ENCODE data around the gene FUZ. TPM values are rescaled to one million over a fixed set of nuclear protein-coding genes. Genes with fewer than 3 reads are reported as not detected.

Gene FUZ
- total and polyA plus RNA-seq, 2 of the 4 experiments (the other 2 are of a cell fraction), result 12.1 to 14.3 TPM

GRCh38 chr19:49843265-49843664, 30.2 kb upstream of the FUZ start:
- Histone ChIP-seq H3K9ac (ENCODE audit: low read depth, low read length) (no peak overlapping the region), H4K8ac (ENCODE audit: low read depth in 2 of 2, low read length in 2 of 2) (no peak overlapping the region), H4K5ac (ENCODE audit: low read depth, low read length) (no peak overlapping the region), H3K36me3 (ENCODE audit: control insufficient read depth, insufficient read depth, low read length) (peaks cover 24% of the 10 kb centered on the region), H2BK20ac (ENCODE audit: low read depth, low read length) (no peak overlapping the region), H3K4me1 (ENCODE audit: control insufficient read depth, insufficient read depth, low read length) (peaks cover 2% of the 10 kb centered on the region; the same call in 1 of the 2 replicates), H3K27me3 (ENCODE audit: control insufficient read depth, insufficient read depth, low read length) (no peaks in the 10 kb centered on the region), H3K18ac (ENCODE audit: low read depth, low read length) (no peak overlapping the region), H2BK15ac (ENCODE audit: low read depth, low read length) (no peak overlapping the region), H2AK9ac (replicated peaks; ENCODE audit: low read depth, low read length, poor library complexity) (no peak overlapping the region), H3K9me3 (ENCODE audit: control insufficient read depth, insufficient read depth, low read length) (no peaks in the 10 kb centered on the region), H2BK120ac (ENCODE audit: low read depth, low read length) (no peak overlapping the region), H2AK5ac (ENCODE audit: low read depth, low read length) (no peak overlapping the region), H3K56ac (ENCODE audit: extremely low read depth, insufficient read depth, low read length) (no peak overlapping the region), H4K20me1 (ENCODE audit: insufficient read depth, low read length) (peaks cover 4% of the 10 kb centered on the region; the same call in 1 of the 2 replicates), H3K4ac (ENCODE audit: low read depth, low read length) (no peak overlapping the region), H4K91ac (ENCODE audit: insufficient read depth, low read depth, low read length) (no peak overlapping the region), H2AFZ (replicated peaks; ENCODE audit: low read length, poor library complexity) (no peak overlapping the region), H3K14ac (replicated peaks; ENCODE audit: low read depth, low read length) (no peak overlapping the region), H3K23ac (ENCODE audit: low read depth, low read length) (no peak overlapping the region), H3K4me2 (ENCODE audit: low read depth, low read length) (no peak overlapping the region), H3K9me1 (ENCODE audit: insufficient read depth, low read length) (peaks cover 12% of the 10 kb centered on the region), H2BK5ac (ENCODE audit: low read depth, low read length, poor library complexity, severe bottlenecking) (no peak overlapping the region), H3K4me3 (ENCODE audit: insufficient read depth, low read depth, low read length) (no peak overlapping the region), H3K79me1 (ENCODE audit: low read depth in 1 of 2, low read length in 2 of 2) (peaks cover 6 to 35% of the 10 kb centered on the region in 2 experiments), H3K27ac (ENCODE audit: insufficient read depth, low read length) (no peak overlapping the region)
- no peak for TF ChIP-seq RCOR1 (IDR thresholded peaks at IDR 0.05; ENCODE audit: insufficient replicate concordance, low read length)
- no peak for TF ChIP-seq MAFK (IDR thresholded peaks at IDR 0.05; ENCODE audit: low read depth, low read length)
- TF ChIP-seq USF2 (IDR thresholded peaks at IDR 0.05; ENCODE audit: low read depth, low read length), result no peak
- TF ChIP-seq MXI1 (IDR thresholded peaks at IDR 0.05; ENCODE audit: borderline replicate concordance, low read depth, low read length), result no peak
- no peak for TF ChIP-seq BHLHE40 (IDR thresholded peaks at IDR 0.05; ENCODE audit: low read depth, low read length)
- TF ChIP-seq RFX5 (IDR thresholded peaks at IDR 0.05; ENCODE audit: low read depth, low read length), result no peak
- intact Hi-C loops (cut with micrococcal nuclease), result no loop called here
- in situ Hi-C loops (cut with MboI; ENCODE audit: low sequenced_read_pairs), result no loop called here
- no TSS peak for BruUV-seq (replicated peaks)
- DNase-seq, result no peak
- 83% methylated on average over 1 of the region's 3 CpGs; no CpG with 5 or more reads in 1 of the 2 experiments for WGBS, 2 experiments (ENCODE audit: extremely low coverage in 2 of 2, insufficient read length in 1 of 2)
- CTCF ChIA-PET, result no interaction called here
- dilution Hi-C loops (cut with HindIII; ENCODE audit: low sequenced_read_pairs, unreplicated experiment), result no loop called here
- no peak for ATAC-seq (ENCODE audit: low read depth)
- POLR2A ChIA-PET (ENCODE audit: unreplicated experiment), result no interaction called here

All from IMR-90 (cell line).